Activated CD8-positive, alpha-beta T cell treated with anti-CD3 and anti-CD28 coated beads for 36 hours (primary cell): Measurements from ENCODE around the gene SSTR3. TPM values are rescaled to one million over a fixed set of nuclear protein-coding genes. Genes with fewer than 3 reads are reported as not detected.
A peak's percentile ranks its signal among the peaks of the same experiment; 100 is the strongest.

Experiments used
- ATAC-seq: fragments of 200-7000 bp; cut with Tn5 transposase; one replicate; pipeline ENCODE4 v1.10.0; 2021; ENCODE audit warnings: mild to moderate bottlenecking, moderate library complexity
- CTCF ChIA-PET: fragments of 350-600 bp; sonication (Branson Sonifier 250); formaldehyde crosslinking; loops from one replicate; lab custom pipeline; 2021; ENCODE audit warnings: antibody characterized with exemption; lab: Charles Lee
- POLR2A ChIA-PET: fragments of 350-600 bp; sonication (Branson Sonifier 250); formaldehyde crosslinking; loops from one replicate; lab custom pipeline; 2021; ENCODE audit warnings: antibody characterized with exemption; lab: Charles Lee
- DNase-seq: peaks from one replicate; pipeline ENCODE4 v3.0.0-alpha.2; 2020
- H3K27ac Mint-ChIP-seq: one replicate; pipeline ENCODE4 v1.8.0; 2021; ENCODE audit warnings: mild to moderate bottlenecking, mixed read lengths
- H3K27me3 Mint-ChIP-seq: one replicate; pipeline ENCODE4 v1.8.0; 2021; ENCODE audit warnings: mixed read lengths
- H3K36me3 Mint-ChIP-seq: one replicate; pipeline ENCODE4 v1.8.0; 2021; ENCODE audit warnings: low read depth, mixed read lengths
- H3K4me1 Mint-ChIP-seq: one replicate; pipeline ENCODE4 v1.8.0; 2021; ENCODE audit warnings: low read depth, mixed read lengths
- H3K4me3 Mint-ChIP-seq: one replicate; pipeline ENCODE4 v1.8.0; 2021; ENCODE audit warnings: mild to moderate bottlenecking, moderate library complexity, mixed read lengths
- H3K9me3 Mint-ChIP-seq: one replicate; pipeline ENCODE4 v1.8.0; 2021; ENCODE audit warnings: mixed read lengths
- CTCF ChIP-seq: fragments of 200-600 bp; IDR thresholded peaks from one replicate; pipeline ENCODE4 v1.8.0; 2022; ENCODE audit warnings: antibody characterized with exemption, mild to moderate bottlenecking
- intact Hi-C: fragments of 100-400 bp; cut with micrococcal nuclease; formaldehyde crosslinking; loops from one replicate; pipeline ENCODE4 v1.10.0; 2022
- total RNA-seq, 2 experiments: library from RNA; stranded (reverse); gene quantifications; one replicate each; pipeline ENCODE4 v1.2.3, GENCODE V29; 2021

SSTR3 gene
- total RNA-seq, 2 experiments from 2014 or later: 7.9 to 8.5 TPM

DNA sequence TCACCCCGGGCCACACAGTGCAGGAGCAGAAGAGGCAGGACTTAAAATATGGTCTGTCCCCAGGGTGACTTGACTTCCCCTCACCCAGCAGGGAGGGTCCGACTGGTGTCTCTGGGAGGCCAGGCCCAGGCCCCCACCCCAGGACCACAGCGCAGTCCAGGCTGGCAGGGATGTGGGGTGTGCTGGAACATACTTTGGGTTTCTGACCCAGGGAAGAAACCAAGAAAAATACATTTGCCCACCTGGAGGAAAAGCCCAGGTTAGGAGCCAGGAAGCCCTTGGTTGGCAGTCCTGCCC, 29.4 kb downstream of the SSTR3 start:
- POLR2A ChIA-PET: interaction anchor here (0.9 to 1.0 kb wide), 2 partner anchors 19 to 39 kb away, joined by 3 read pairs; no protein-coding TSS in a partner anchor
- no peak overlapping the region for H3K27ac Mint-ChIP-seq

DNA sequence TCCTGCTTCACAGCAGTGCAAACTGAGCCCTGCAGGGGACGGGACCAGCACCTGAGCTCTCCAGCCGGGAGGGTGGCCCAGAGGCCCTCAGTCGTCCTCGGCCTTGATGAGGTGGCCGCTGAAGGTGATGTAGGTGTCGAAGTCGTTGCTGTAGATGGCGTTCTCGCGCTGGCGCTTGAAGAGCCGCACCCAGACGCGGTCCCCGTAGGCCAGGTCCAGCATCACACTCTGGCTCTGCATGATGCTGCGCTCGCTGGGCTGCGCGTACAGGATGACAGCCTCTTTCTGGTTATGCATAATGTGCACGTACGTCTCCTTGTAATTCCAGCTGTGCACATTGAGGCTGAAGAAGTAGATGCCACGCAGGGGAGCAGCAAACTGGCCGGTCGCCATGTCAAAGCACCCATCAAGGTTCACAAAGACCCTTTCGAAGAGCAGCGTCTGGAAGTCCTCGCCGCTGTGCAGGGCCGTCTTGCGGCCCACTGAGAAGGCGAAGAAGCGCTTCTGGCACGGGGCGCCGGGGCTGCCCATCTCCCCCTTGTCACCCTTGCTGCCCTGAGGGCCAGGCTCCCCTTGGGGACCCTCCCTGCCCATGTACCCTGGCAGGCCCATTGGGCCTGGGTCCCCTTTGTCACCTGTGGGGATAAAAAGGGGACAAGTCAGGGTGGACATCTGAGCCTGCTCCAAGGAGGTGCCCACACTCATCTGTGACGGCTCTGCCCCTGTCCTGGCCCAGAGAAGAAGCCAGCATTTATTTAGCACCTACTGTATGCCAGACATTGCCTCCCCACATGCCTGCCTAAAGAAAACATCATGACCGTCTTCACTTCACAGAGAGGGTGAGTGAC, 30.0 kb downstream of the SSTR3 start:
- Mint-ChIP-seq H3K27me3 (no peaks in the 10 kb centered on the region), H3K36me3 (no peaks in the 10 kb centered on the region), H3K4me3 (no peak overlapping the region), H3K27ac (no peak overlapping the region), H3K4me1 (peaks cover 42% of the 10 kb centered on the region), H3K9me3 (no peaks in the 10 kb centered on the region)
- CTCF ChIA-PET: no interaction called here
- POLR2A ChIA-PET: interaction anchor here (1.4 kb wide), 1 partner anchor 59 kb away, joined by 4 read pairs; no protein-coding TSS in a partner anchor
- TF ChIP-seq CTCF: no peak
- DNase-seq (peak; percentile 6), ATAC-seq (no peak)
- intact Hi-C loops: no loop called here

More for the DNA sequence above, 29.4 kb downstream of the SSTR3 start:
- peak; percentile 17 for DNase-seq
- ATAC-seq: no peak
- no peak for TF ChIP-seq CTCF
- H3K4me3 Mint-ChIP-seq: no peak overlapping the region
- no peaks in the 10 kb centered on the region for H3K9me3 Mint-ChIP-seq
- CTCF ChIA-PET: interaction anchor here (1.0 to 2.7 kb wide), 2 partner anchors 17 to 128 kb away, joined by 3 to 16 read pairs; no protein-coding TSS in a partner anchor
- intact Hi-C loops: no loop called here
- no peaks in the 10 kb centered on the region for H3K36me3 Mint-ChIP-seq
- H3K4me1 Mint-ChIP-seq: peaks cover 43% of the 10 kb centered on the region
- no peaks in the 10 kb centered on the region for H3K27me3 Mint-ChIP-seq

DNA sequence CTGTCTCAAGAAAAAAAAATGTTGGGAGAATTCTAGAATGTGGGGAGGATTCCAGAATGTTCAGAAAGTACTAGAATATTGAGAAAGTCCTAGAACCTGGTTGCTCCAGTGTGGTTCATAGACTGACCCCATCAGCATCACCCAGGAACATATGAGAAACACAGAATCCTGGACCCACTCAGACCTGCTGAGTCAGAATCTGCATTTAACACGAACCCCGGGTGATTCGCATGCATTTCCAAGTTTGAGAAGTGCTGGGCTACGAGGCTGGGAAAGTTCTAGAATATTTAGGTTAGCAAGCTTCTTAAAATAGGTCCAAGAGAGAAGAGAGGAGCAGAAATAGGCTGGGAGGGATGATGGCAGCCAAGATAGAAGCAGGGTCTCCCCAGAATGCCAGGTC, 30.6 kb downstream of the SSTR3 start:
- intact Hi-C loops: no loop called here
- Mint-ChIP-seq H3K4me3 (no peak overlapping the region), H3K9me3 (no peaks in the 10 kb centered on the region), H3K27ac (no peak overlapping the region), H3K4me1 (peaks cover 38% of the 10 kb centered on the region), H3K36me3 (no peaks in the 10 kb centered on the region), H3K27me3 (no peaks in the 10 kb centered on the region)
- ChIA-PET CTCF (no interaction called here), POLR2A (interaction anchor here (1.4 kb wide), 1 partner anchor 59 kb away, joined by 4 read pairs; no protein-coding TSS in a partner anchor)
- ATAC-seq: no peak
- no peak for TF ChIP-seq CTCF
- DNase-seq: peak; percentile 1

GRCh38 chr22:37180531-37181231, 31.6 kb downstream of the SSTR3 start:
- CTCF ChIA-PET: no interaction called here
- TF ChIP-seq CTCF: no peak
- Mint-ChIP-seq H3K4me1 (peaks cover 37% of the 10 kb centered on the region), H3K9me3 (no peaks in the 10 kb centered on the region), H3K27ac (peak overlapping the region; percentile 50), H3K36me3 (no peaks in the 10 kb centered on the region), H3K4me3 (no peak overlapping the region), H3K27me3 (no peaks in the 10 kb centered on the region)
- ATAC-seq: no peak
- DNase-seq: peak; percentile 3
- intact Hi-C loops: no loop called here
- POLR2A ChIA-PET: interaction anchor here (1.0 to 1.2 kb wide), 2 partner anchors 17 to 32 kb away, joined by 3 read pairs; no protein-coding TSS in a partner anchor
